SU-DHL-6 (cell line): Measurements from ENCODE around the gene PCSK1.

Experiments
- H2AFZ ChIP-seq: fragments of 200-600 bp; sonication (generic); 2 replicates; pipeline ENCODE4 v1.6.1; 2014; ENCODE audit warnings: low read depth, mild to moderate bottlenecking, moderate library complexity, mixed read lengths, antibody characterized with exemption, low read length; ENCODE audit not compliant: severe bottlenecking
- H3F3A ChIP-seq: fragments of 200-600 bp; shearing (Covaris generic); 2 replicates; pipeline ENCODE4 v1.6.0; 2016; ENCODE audit warnings: antibody characterized with exemption, mild to moderate bottlenecking; ENCODE audit not compliant: insufficient read depth
- H3K27ac ChIP-seq: fragments of 200-600 bp; sonication (generic); 2 replicates; pipeline ENCODE4 v1.5.1; 2016; ENCODE audit warnings: low read depth, mild to moderate bottlenecking, low read length, moderate library complexity, mixed read lengths
- H3K27me3 ChIP-seq: fragments of 200-600 bp; sonication (generic), shearing (Covaris generic); 2 replicates; pipeline ENCODE4 v1.6.0; 2014; ENCODE audit warnings: mild to moderate bottlenecking, low read length
- H3K36me3 ChIP-seq: fragments of 200-600 bp; sonication (generic); 2 replicates; pipeline ENCODE4 v1.6.1; 2014; ENCODE audit warnings: mild to moderate bottlenecking, low read length, mixed read lengths
- H3K4me2 ChIP-seq: fragments of 300-600, 200-600 bp; shearing (Covaris generic), sonication (generic); 2 replicates; pipeline ENCODE4 v1.6.0; 2014; ENCODE audit warnings: low read length, low read depth, mild to moderate bottlenecking; ENCODE audit not compliant: poor library complexity, severe bottlenecking
- H3K4me3 ChIP-seq: fragments of 200-600 bp; sonication (generic); 2 replicates; pipeline ENCODE4 v1.5.1; 2014; ENCODE audit warnings: antibody characterized with exemption, low read length, mild to moderate bottlenecking, mixed read lengths; ENCODE audit not compliant: insufficient read depth, poor library complexity, severe bottlenecking
- H3K79me2 ChIP-seq: fragments of 200-600 bp; sonication (generic); 2 replicates; pipeline ENCODE4 v1.6.1; 2014; ENCODE audit warnings: mild to moderate bottlenecking, low read length, moderate library complexity; ENCODE audit not compliant: insufficient read depth
- H3K9ac ChIP-seq: fragments of 200-600 bp; sonication (generic); 2 replicates; pipeline ENCODE4 v1.7.0; 2014; ENCODE audit warnings: mild to moderate bottlenecking, low read length
- H3K9me2 ChIP-seq: fragments of 200-600 bp; sonication (generic); replicated peaks from 2 replicates; pipeline ENCODE4 v1.6.1; 2014; ENCODE audit warnings: low read length; ENCODE audit not compliant: insufficient read depth
- H3K9me3 ChIP-seq: fragments of 200-600 bp; sonication (generic); 2 replicates; pipeline ENCODE4 v1.6.1; 2014; ENCODE audit warnings: low read length, mixed read lengths; ENCODE audit not compliant: insufficient read depth
- H4K20me1 ChIP-seq: fragments of 200-600 bp; sonication (generic); 2 replicates; pipeline ENCODE4 v1.6.1; 2014; ENCODE audit warnings: low read depth, mild to moderate bottlenecking, antibody characterized with exemption, low read length, moderate library complexity, mixed read lengths
- EZH2phosphoT487 ChIP-seq: fragments of 200-600 bp; sonication (generic), shearing (Covaris generic); conservative IDR thresholded peaks from 2 replicates; pipeline ENCODE4 v1.6.1; 2018; ENCODE audit warnings: mild to moderate bottlenecking, antibody characterized with exemption, low read length, moderate library complexity, mixed read lengths
- TF ChIP-seq, protein P1 (sequence below): fragments of 200-600 bp; sonication (generic); IDR thresholded peaks from one replicate; pipeline ENCODE4 v1.5.1; 2017; ENCODE audit warnings: antibody characterized with exemption, mild to moderate bottlenecking, low read length, moderate library complexity; ENCODE audit not compliant: insufficient read depth, poor library complexity, severe bottlenecking

PCSK1 gene

GRCh38 chr5:96407436-96407835, 25.6 kb downstream of the PCSK1 start:
- no peaks in the 10 kb centered on the region for H3K9me3 ChIP-seq
- H4K20me1 ChIP-seq: no peaks in the 10 kb centered on the region
- H3K27ac ChIP-seq: no peak overlapping the region
- no peak overlapping the region for H3K9ac ChIP-seq
- H3K9me2 ChIP-seq: no peaks in the 10 kb centered on the region
- no peaks in the 10 kb centered on the region for H3K27me3 ChIP-seq
- no peak overlapping the region for H3K4me2 ChIP-seq
- no peaks in the 10 kb centered on the region for H3F3A ChIP-seq
- TF ChIP-seq, protein P1, sequence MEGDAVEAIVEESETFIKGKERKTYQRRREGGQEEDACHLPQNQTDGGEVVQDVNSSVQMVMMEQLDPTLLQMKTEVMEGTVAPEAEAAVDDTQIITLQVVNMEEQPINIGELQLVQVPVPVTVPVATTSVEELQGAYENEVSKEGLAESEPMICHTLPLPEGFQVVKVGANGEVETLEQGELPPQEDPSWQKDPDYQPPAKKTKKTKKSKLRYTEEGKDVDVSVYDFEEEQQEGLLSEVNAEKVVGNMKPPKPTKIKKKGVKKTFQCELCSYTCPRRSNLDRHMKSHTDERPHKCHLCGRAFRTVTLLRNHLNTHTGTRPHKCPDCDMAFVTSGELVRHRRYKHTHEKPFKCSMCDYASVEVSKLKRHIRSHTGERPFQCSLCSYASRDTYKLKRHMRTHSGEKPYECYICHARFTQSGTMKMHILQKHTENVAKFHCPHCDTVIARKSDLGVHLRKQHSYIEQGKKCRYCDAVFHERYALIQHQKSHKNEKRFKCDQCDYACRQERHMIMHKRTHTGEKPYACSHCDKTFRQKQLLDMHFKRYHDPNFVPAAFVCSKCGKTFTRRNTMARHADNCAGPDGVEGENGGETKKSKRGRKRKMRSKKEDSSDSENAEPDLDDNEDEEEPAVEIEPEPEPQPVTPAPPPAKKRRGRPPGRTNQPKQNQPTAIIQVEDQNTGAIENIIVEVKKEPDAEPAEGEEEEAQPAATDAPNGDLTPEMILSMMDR: no peak
- TF ChIP-seq EZH2phosphoT487: no peak
- H3K36me3 ChIP-seq: no peaks in the 10 kb centered on the region
- H3K79me2 ChIP-seq: no peaks in the 10 kb centered on the region
- H2AFZ ChIP-seq: no peak overlapping the region
- no peak overlapping the region for H3K4me3 ChIP-seq

GRCh38 chr5:96404191-96404867, 28.7 kb downstream of the PCSK1 start:
- no peak overlapping the region for H3K4me3 ChIP-seq
- no peaks in the 10 kb centered on the region for H4K20me1 ChIP-seq
- H3K4me2 ChIP-seq: no peak overlapping the region
- no peak for TF ChIP-seq EZH2phosphoT487
- TF ChIP-seq, protein P1: no peak
- no peak overlapping the region for H2AFZ ChIP-seq
- H3F3A ChIP-seq: no peaks in the 10 kb centered on the region
- no peaks in the 10 kb centered on the region for H3K79me2 ChIP-seq
- H3K9me2 ChIP-seq: no peaks in the 10 kb centered on the region
- no peak overlapping the region for H3K27ac ChIP-seq
- H3K9me3 ChIP-seq: no peaks in the 10 kb centered on the region
- no peaks in the 10 kb centered on the region for H3K27me3 ChIP-seq
- H3K36me3 ChIP-seq: no peaks in the 10 kb centered on the region
- H3K9ac ChIP-seq: no peak overlapping the region

- H3K9me3 ChIP-seq: no peaks in the 10 kb centered on the region
- no peak overlapping the region for H3K4me2 ChIP-seq
- no peak overlapping the region for H3K4me3 ChIP-seq
- H3K36me3 ChIP-seq: no peaks in the 10 kb centered on the region
- H4K20me1 ChIP-seq: no peaks in the 10 kb centered on the region
- TF ChIP-seq, protein P1: no peak
- TF ChIP-seq EZH2phosphoT487: no peak
- no peak overlapping the region for H3K27ac ChIP-seq
- H2AFZ ChIP-seq: no peak overlapping the region
- no peak overlapping the region for H3K9ac ChIP-seq
- no peaks in the 10 kb centered on the region for H3K79me2 ChIP-seq
- H3K9me2 ChIP-seq: no peaks in the 10 kb centered on the region
- H3F3A ChIP-seq: no peaks in the 10 kb centered on the region
- H3K27me3 ChIP-seq: no peaks in the 10 kb centered on the region
Observed at GRCh38 chr5:96402500-96402899, 30.5 kb downstream of the PCSK1 start.
